IMR-90 (cell line): ENCODE data around the gene TMEM25.

Experiments used
- CEBPB ChIP-seq: IDR thresholded peaks from 2 replicates; pipeline ENCODE4 v1.6.1; 2012; ENCODE audit warnings: low read depth, low read length, improper control_type of control experiment
- CHD1 ChIP-seq: IDR thresholded peaks from 2 replicates; pipeline ENCODE4 v1.6.1; 2012; ENCODE audit warnings: low read depth, low read length, improper control_type of control experiment
- CTCF ChIP-seq: conservative IDR thresholded peaks from 2 replicates; pipeline ENCODE4 v1.5.1; 2012; ENCODE audit warnings: mild to moderate bottlenecking, low read depth, low read length, improper control_type of control experiment
- FOS ChIP-seq: fragments of 150-350 bp; IDR thresholded peaks from 2 replicates; pipeline ENCODE4 v1.6.1; 2016; ENCODE audit warnings: low read depth, low read length
- MAZ ChIP-seq: IDR thresholded peaks from 2 replicates; pipeline ENCODE4 v1.6.1; 2012; ENCODE audit warnings: low read depth, mild to moderate bottlenecking, low read length, improper control_type of control experiment, moderate library complexity, borderline replicate concordance
- MXI1 ChIP-seq: IDR thresholded peaks from 2 replicates; pipeline ENCODE4 v1.6.1; 2012; ENCODE audit warnings: low read depth, mild to moderate bottlenecking, low read length, moderate library complexity, borderline replicate concordance
- NFE2L2 ChIP-seq: fragments of 150-350 bp; IDR thresholded peaks from 2 replicates; pipeline ENCODE4 v1.6.1; 2016; ENCODE audit warnings: low read depth, mild to moderate bottlenecking, low read length
- POLR2A ChIP-seq: IDR thresholded peaks from 2 replicates; pipeline ENCODE4 v1.6.1; 2012; ENCODE audit warnings: mild to moderate bottlenecking, low read depth, low read length
- RAD21 ChIP-seq: IDR thresholded peaks from 2 replicates; pipeline ENCODE4 v1.6.1; 2012; ENCODE audit warnings: low read length, improper control_type of control experiment
- RCOR1 ChIP-seq: IDR thresholded peaks from 2 replicates; pipeline ENCODE4 v1.6.1; 2012; ENCODE audit warnings: mild to moderate bottlenecking, low read length, improper control_type of control experiment; ENCODE audit not compliant: insufficient replicate concordance
- RFX5 ChIP-seq: IDR thresholded peaks from 2 replicates; pipeline ENCODE4 v1.8.0; 2012; ENCODE audit warnings: low read depth, mild to moderate bottlenecking, low read length, moderate library complexity
- SMC3 ChIP-seq: fragments of 150-350 bp; IDR thresholded peaks from 2 replicates; pipeline ENCODE4 v1.6.1; 2016; ENCODE audit warnings: low read depth, mild to moderate bottlenecking, antibody characterized with exemption, low read length, moderate library complexity
- TF ChIP-seq, protein P1 (sequence below): fragments of 150-350 bp; IDR thresholded peaks from 2 replicates; pipeline ENCODE4 v1.6.1; 2017; ENCODE audit warnings: mild to moderate bottlenecking, antibody characterized with exemption, low read length, low read depth
- TF ChIP-seq, protein P2 (sequence below): fragments of 150-350 bp; IDR thresholded peaks from 2 replicates; pipeline ENCODE4 v1.6.1; 2016; ENCODE audit warnings: low read depth, mild to moderate bottlenecking, low read length, moderate library complexity, borderline replicate concordance

GRCh38 chr11:118488480-118489109, 42.4 kb upstream of the TMEM25 start:
- TF ChIP-seq CEBPB: no peak
- peak; percentile 83 for TF ChIP-seq CTCF
- peak; percentile 82 for TF ChIP-seq RAD21
- no peak for TF ChIP-seq RFX5
- peak; percentile 64 for TF ChIP-seq SMC3
- no peak for TF ChIP-seq NFE2L2
- no peak for TF ChIP-seq POLR2A
- TF ChIP-seq, protein P1, sequence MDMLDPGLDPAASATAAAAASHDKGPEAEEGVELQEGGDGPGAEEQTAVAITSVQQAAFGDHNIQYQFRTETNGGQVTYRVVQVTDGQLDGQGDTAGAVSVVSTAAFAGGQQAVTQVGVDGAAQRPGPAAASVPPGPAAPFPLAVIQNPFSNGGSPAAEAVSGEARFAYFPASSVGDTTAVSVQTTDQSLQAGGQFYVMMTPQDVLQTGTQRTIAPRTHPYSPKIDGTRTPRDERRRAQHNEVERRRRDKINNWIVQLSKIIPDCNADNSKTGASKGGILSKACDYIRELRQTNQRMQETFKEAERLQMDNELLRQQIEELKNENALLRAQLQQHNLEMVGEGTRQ: no peak
- no peak for TF ChIP-seq FOS
- no peak for TF ChIP-seq CHD1
- TF ChIP-seq, protein P2, sequence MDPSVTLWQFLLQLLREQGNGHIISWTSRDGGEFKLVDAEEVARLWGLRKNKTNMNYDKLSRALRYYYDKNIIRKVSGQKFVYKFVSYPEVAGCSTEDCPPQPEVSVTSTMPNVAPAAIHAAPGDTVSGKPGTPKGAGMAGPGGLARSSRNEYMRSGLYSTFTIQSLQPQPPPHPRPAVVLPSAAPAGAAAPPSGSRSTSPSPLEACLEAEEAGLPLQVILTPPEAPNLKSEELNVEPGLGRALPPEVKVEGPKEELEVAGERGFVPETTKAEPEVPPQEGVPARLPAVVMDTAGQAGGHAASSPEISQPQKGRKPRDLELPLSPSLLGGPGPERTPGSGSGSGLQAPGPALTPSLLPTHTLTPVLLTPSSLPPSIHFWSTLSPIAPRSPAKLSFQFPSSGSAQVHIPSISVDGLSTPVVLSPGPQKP: no peak
- TF ChIP-seq MXI1: no peak
- no peak for TF ChIP-seq MAZ
- no peak for TF ChIP-seq RCOR1
